OCI-LY3 (cell line): Measurements from ENCODE around the gene MYOCD.

ENCODE experiments used
- H2AFZ ChIP-seq: fragments of 200-600, 300-600 bp; shearing (Covaris generic); 2 replicates; pipeline ENCODE4 v1.6.0; 2014; ENCODE audit warnings: antibody characterized with exemption, low read depth, low read length
- H3K27ac ChIP-seq: fragments of 200-600, 300-600 bp; sonication (generic); 2 replicates; pipeline ENCODE4 v1.5.1; 2014; ENCODE audit warnings: mild to moderate bottlenecking, low read length, moderate library complexity, mixed read lengths
- H3K27me3 ChIP-seq: fragments of 200-600, 300-600 bp; sonication (generic); 2 replicates; pipeline ENCODE4 v1.6.1; 2014; ENCODE audit warnings: low read depth, low read length, mixed read lengths
- H3K36me3 ChIP-seq: fragments of 200-600, 300-600 bp; sonication (generic); replicated peaks from 2 replicates; pipeline ENCODE3; 2014; ENCODE audit warnings: low read depth, low read length, mixed read lengths
- H3K4me1 ChIP-seq: fragments of 300-600, 200-600 bp; sonication (generic); 2 replicates; pipeline ENCODE4 v1.6.1; 2014; ENCODE audit warnings: low read length, mixed read lengths
- H3K4me2 ChIP-seq: fragments of 200-600, 300-600 bp; sonication (generic); 2 replicates; pipeline ENCODE4 v1.6.1; 2014; ENCODE audit warnings: low read length, mixed read lengths
- H3K4me3 ChIP-seq: fragments of 300-600, 200-600 bp; sonication (generic); 2 replicates; pipeline ENCODE4 v1.5.1; 2014; ENCODE audit warnings: antibody characterized with exemption, mild to moderate bottlenecking, low read length, moderate library complexity
- H3K79me2 ChIP-seq: fragments of 300-600, 200-600 bp; shearing (Covaris generic); 2 replicates; pipeline ENCODE4 v1.6.1; 2014; ENCODE audit warnings: mild to moderate bottlenecking, low read length, mixed read lengths
- H3K9ac ChIP-seq: fragments of 300-600, 200-600 bp; shearing (Covaris generic); 2 replicates; pipeline ENCODE4 v1.6.0; 2014; ENCODE audit warnings: mild to moderate bottlenecking, low read length, moderate library complexity
- H3K9me3 ChIP-seq: fragments of 200-600, 300-600 bp; shearing (Covaris generic); 2 replicates; pipeline ENCODE4 v1.6.1; 2014; ENCODE audit warnings: low read length, mixed read lengths; ENCODE audit not compliant: insufficient read depth
- H4K20me1 ChIP-seq: fragments of 200-600, 300-600 bp; sonication (generic); 2 replicates; pipeline ENCODE4 v1.6.1; 2016; ENCODE audit warnings: low read length, mixed read lengths; ENCODE audit not compliant: insufficient read depth
- CTCF ChIP-seq: fragments of 200-600, 300-600 bp; sonication (generic); IDR thresholded peaks from 2 replicates; pipeline ENCODE4 v1.5.1; 2014; ENCODE audit warnings: antibody characterized with exemption, low read length, low read depth
- EZH2phosphoT487 ChIP-seq: fragments of 200-600 bp; shearing (Covaris generic); IDR thresholded peaks from 2 replicates; pipeline ENCODE4 v1.6.1; 2018; ENCODE audit warnings: antibody characterized with exemption, mixed run types, low read depth

Gene MYOCD

GRCh38 chr17:12813664-12814063 lies 148.0 kb downstream of the MYOCD start:
- H3K27me3 ChIP-seq = no peaks in the 10 kb centered on the region
- H3K4me3 ChIP-seq = no peak overlapping the region
- no peak overlapping the region for H3K4me2 ChIP-seq
- H3K27ac ChIP-seq = no peak overlapping the region
- peaks cover 48% of the 10 kb centered on the region for H3K4me1 ChIP-seq
- H3K9me3 ChIP-seq = no peaks in the 10 kb centered on the region
- peaks cover 19% of the 10 kb centered on the region; the same call in 1 of the 2 replicates for H3K79me2 ChIP-seq
- H4K20me1 ChIP-seq = no peaks in the 10 kb centered on the region
- H2AFZ ChIP-seq = no peak overlapping the region
- no peak overlapping the region for H3K9ac ChIP-seq
- no peak for TF ChIP-seq EZH2phosphoT487
- no peak for TF ChIP-seq CTCF
- H3K36me3 ChIP-seq = peaks cover 12% of the 10 kb centered on the region

GRCh38 chr17:12814718-12815117 lies 149.0 kb downstream of the MYOCD start:
- peak overlapping the region; percentile 90 for H3K27ac ChIP-seq
- H4K20me1 ChIP-seq = no peaks in the 10 kb centered on the region
- peaks cover 19% of the 10 kb centered on the region; the same call in 1 of the 2 replicates for H3K79me2 ChIP-seq
- H3K4me3 ChIP-seq = peak overlapping the region; percentile 68
- H3K9me3 ChIP-seq = no peaks in the 10 kb centered on the region
- H3K4me1 ChIP-seq = peaks cover 48% of the 10 kb centered on the region
- H2AFZ ChIP-seq = no peak overlapping the region
- H3K36me3 ChIP-seq = peaks cover 21% of the 10 kb centered on the region
- no peaks in the 10 kb centered on the region for H3K27me3 ChIP-seq
- H3K9ac ChIP-seq = peak overlapping the region; percentile 75
- no peak for TF ChIP-seq CTCF
- TF ChIP-seq EZH2phosphoT487 = no peak
- H3K4me2 ChIP-seq = peak overlapping the region; percentile 91

- Histone ChIP-seq H3K27ac (peak overlapping the region; percentile 90), H4K20me1 (no peaks in the 10 kb centered on the region), H3K4me3 (peak overlapping the region; percentile 68), H3K4me2 (peak overlapping the region; percentile 91), H3K79me2 (peaks cover 19% of the 10 kb centered on the region; the same call in 1 of the 2 replicates), H3K36me3 (peaks cover 22% of the 10 kb centered on the region), H3K27me3 (no peaks in the 10 kb centered on the region), H3K9ac (peak overlapping the region; percentile 75), H3K9me3 (no peaks in the 10 kb centered on the region), H3K4me1 (peaks cover 48% of the 10 kb centered on the region), H2AFZ (no peak overlapping the region)
- no peak for TF ChIP-seq EZH2phosphoT487
- no peak for TF ChIP-seq CTCF
Observed at GRCh38 chr17:12815642-12816141, 150.0 kb downstream of the MYOCD start.
